Thoracic aorta (tissue), 2 donors: ENCODE results near the gene ATG4D. TPM values are rescaled to one million over a fixed set of nuclear protein-coding genes. Genes with fewer than 3 reads are reported as not detected.

Source experiments
- ATAC-seq: fragments of 150-250 bp; one replicate; pipeline ENCODE4 v1.8.0; 2017; ENCODE audit warnings: low read depth; ENCODE audit not compliant: insufficient number of reproducible peaks, low FRiP score
- DNase-seq: peaks from one replicate; pipeline ENCODE4 v3.0.0-alpha.2; 2020; ENCODE audit warnings: low spot score
- H3K27ac ChIP-seq, 2 donors: fragments of 200-600 bp; sonication (generic); 1 replicate in 1 of 2; 2 replicates in 1 of 2; pipeline ENCODE4 v1.5.1; 2016; ENCODE audit warnings: mild to moderate bottlenecking in 2 of 2, moderate library complexity in 2 of 2
- H3K27me3 ChIP-seq: fragments of 200-600 bp; sonication (generic); replicated peaks from 2 replicates; pipeline ENCODE4 v1.6.0; 2016; ENCODE audit warnings: mild to moderate bottlenecking; ENCODE audit not compliant: insufficient read depth
- H3K36me3 ChIP-seq: fragments of 200-600 bp; sonication (generic); one replicate; pipeline ENCODE4 v1.5.1; 2016
- H3K4me1 ChIP-seq, 2 donors: fragments of 200-600 bp; sonication (generic); 1 replicate in 1 of 2; 2 replicates in 1 of 2; pipeline versions ENCODE4 v1.5.1 to v1.6.0; 2016; ENCODE audit warnings: low read depth in 2 of 2, mild to moderate bottlenecking in 1 of 2; ENCODE audit not compliant: control insufficient read depth in 1 of 2
- H3K4me3 ChIP-seq: fragments of 200-600 bp; sonication (generic); 2 replicates; pipeline ENCODE4 v1.5.1; 2016; ENCODE audit warnings: mild to moderate bottlenecking
- H3K9me3 ChIP-seq: fragments of 200-600 bp; sonication (generic); 2 replicates; pipeline ENCODE4 v1.5.1; 2016
- total RNA-seq, 2 donors: library from RNA; depleted of rRNA; stranded (reverse); fragments of >200 nt; gene quantifications; one replicate each; pipeline versions ENCODE4 v1.1.0 to v1.2.3, GENCODE V29; 2016
- TF ChIP-seq, protein P1 (sequence below): fragments of 200-600 bp; sonication (generic); IDR thresholded peaks from one replicate; pipeline ENCODE4 v1.5.1; 2019; ENCODE audit warnings: antibody characterized with exemption

ATG4D gene
- total RNA-seq, 2 donors from 2014 or later, result 17.1 to 30.5 TPM

DNA sequence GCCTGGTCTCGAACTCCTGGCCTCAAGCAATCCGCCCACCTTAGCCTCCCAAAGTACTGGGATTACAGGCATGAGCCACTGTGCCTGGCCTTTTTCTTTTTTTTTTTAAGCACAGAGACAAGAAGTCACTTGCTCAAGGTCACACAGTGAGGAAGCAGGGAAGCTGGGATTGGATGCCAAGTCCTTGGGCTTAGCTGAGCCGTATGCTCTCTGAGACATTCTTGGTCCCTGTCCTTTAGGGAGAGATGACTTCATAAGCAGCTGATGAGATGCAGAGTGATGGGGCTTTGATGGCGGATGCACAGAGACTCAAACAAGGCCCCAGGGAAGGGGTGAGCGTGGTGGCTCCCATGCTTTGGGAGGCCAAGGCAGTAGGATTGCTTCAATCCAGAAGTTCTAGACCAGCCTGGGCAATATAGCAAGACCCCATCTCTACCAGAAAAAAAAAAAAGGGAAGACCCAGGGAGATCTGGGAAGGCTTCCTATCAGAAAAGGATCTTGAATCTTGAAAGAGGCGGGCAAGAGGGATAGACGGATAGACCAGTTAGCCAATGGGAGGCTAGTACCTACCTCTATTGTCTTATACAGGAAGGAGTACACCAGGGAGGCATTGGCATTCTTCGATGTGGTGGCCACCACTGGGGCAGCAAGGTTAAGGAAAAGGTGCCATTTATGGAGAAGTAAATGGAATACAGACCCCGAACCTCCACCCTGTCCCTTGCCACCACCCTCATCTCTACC lies 39.5 kb downstream of the ATG4D start:
- DNase-seq (no peak), ATAC-seq (no peak)
- no peaks in the 10 kb centered on the region for H3K9me3 ChIP-seq
- H3K36me3 ChIP-seq, result no peaks in the 10 kb centered on the region
- no peak overlapping the region for H3K27ac ChIP-seq
- TF ChIP-seq, protein P1, sequence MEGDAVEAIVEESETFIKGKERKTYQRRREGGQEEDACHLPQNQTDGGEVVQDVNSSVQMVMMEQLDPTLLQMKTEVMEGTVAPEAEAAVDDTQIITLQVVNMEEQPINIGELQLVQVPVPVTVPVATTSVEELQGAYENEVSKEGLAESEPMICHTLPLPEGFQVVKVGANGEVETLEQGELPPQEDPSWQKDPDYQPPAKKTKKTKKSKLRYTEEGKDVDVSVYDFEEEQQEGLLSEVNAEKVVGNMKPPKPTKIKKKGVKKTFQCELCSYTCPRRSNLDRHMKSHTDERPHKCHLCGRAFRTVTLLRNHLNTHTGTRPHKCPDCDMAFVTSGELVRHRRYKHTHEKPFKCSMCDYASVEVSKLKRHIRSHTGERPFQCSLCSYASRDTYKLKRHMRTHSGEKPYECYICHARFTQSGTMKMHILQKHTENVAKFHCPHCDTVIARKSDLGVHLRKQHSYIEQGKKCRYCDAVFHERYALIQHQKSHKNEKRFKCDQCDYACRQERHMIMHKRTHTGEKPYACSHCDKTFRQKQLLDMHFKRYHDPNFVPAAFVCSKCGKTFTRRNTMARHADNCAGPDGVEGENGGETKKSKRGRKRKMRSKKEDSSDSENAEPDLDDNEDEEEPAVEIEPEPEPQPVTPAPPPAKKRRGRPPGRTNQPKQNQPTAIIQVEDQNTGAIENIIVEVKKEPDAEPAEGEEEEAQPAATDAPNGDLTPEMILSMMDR, result no peak
- no peak overlapping the region for H3K4me3 ChIP-seq
- no peaks in the 10 kb centered on the region for H3K4me1 ChIP-seq
- no peaks in the 10 kb centered on the region for H3K27me3 ChIP-seq

DNA sequence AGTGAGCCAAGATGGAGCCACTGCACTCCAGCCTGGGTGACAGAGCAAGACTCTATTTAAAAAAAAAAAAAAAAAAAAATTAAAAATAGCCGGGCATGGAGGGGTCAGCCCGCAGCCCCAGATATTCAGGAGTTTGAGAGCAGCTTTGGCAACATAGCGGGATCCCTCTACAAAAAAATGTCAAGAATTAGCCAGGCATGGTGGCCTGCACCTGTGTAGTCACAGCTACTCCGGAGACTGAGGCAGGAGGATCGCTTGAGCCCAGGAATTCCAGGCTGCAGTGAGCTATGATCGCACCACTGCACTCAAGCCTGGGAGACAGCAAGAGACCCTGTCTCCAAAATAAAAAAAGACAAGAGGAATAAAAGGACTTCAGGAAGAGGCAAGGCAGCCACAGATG lies 42.7 kb downstream of the ATG4D start:
- Histone ChIP-seq H3K27ac (no peak overlapping the region), H3K4me3 (no peak overlapping the region), H3K27me3 (no peaks in the 10 kb centered on the region), H3K36me3 (no peaks in the 10 kb centered on the region), H3K9me3 (no peaks in the 10 kb centered on the region), H3K4me1 (no peaks in the 10 kb centered on the region)
- TF ChIP-seq, protein P1, result no peak
- DNase-seq (no peak), ATAC-seq (no peak)

DNA sequence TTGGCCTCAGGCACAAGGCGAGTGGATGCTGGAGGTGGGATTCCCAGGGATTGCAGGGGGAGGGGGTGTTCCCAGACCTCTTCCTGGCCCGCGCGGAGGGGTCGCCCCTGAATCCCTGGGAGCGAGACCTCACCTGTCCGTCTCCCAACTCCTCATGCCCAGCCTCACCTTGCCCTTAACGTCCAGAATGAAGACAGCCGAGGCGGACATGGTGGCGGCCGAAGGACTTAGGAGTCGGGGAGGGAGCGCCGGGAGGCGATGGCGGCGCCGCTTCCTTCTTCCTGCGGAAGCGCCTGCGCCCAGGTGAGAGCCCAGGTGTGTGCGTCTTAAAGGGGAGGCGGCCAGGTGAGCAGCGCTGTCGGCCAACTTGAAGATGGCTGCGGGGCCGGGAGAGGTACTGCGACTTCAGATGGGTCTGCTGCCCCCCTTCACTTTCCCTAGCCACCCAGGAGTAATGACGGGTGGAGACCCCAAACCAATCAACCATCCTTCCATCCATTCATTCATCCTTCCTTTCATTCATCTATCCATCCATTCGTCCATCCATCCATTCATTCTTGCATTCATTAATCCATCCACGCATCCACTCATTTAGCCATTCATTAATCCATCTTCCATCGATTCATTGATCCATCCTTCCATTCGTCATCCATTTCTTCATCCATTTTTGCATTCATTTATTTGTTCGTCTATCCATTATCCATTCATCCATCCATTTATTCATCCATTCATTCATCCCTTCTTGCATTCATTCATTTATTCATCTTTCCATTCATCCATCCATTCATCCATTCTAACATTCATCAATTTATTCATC lies 43.5 kb downstream of the ATG4D start, which contains the start of gene AP1M2:
Gene AP1M2, minus strand, starts transcription at position 291 of the 817 bp plus-strand sequence. Its CDS starts 81 bp downstream, at position 210.
- H3K27me3 ChIP-seq, result no peaks in the 10 kb centered on the region
- no peak within 1 kb of the TSS for H3K27ac ChIP-seq
- DNase-seq (no peak), ATAC-seq (no peak)
- H3K4me1 ChIP-seq, result no peaks in the 10 kb centered on the region
- no peaks in the 10 kb centered on the region for H3K36me3 ChIP-seq
- H3K9me3 ChIP-seq, result no peaks in the 10 kb centered on the region
- H3K4me3 ChIP-seq, result no peak within 1 kb of the TSS
- TF ChIP-seq, protein P1, result no peak

DNA sequence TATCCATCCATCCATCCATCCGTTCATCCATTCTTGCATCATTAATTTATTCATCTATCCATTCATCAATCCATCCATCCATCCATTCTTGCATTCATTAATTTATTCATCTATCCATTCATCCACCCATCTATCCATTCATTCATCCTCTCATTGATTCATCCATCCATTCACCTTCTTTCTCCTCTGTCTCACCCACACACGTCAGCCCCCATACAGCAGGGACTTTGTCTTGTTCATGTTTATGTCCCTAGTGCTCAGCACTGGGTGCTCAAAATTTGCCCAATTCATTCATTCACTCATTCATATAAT lies 44.1 kb downstream of the ATG4D start:
- DNase-seq (no peak), ATAC-seq (no peak)
- Histone ChIP-seq H3K27me3 (no peaks in the 10 kb centered on the region), H3K27ac (no peak overlapping the region), H3K9me3 (no peaks in the 10 kb centered on the region), H3K36me3 (no peaks in the 10 kb centered on the region), H3K4me1 (no peaks in the 10 kb centered on the region), H3K4me3 (no peak overlapping the region)
- TF ChIP-seq, protein P1, result no peak

DNA sequence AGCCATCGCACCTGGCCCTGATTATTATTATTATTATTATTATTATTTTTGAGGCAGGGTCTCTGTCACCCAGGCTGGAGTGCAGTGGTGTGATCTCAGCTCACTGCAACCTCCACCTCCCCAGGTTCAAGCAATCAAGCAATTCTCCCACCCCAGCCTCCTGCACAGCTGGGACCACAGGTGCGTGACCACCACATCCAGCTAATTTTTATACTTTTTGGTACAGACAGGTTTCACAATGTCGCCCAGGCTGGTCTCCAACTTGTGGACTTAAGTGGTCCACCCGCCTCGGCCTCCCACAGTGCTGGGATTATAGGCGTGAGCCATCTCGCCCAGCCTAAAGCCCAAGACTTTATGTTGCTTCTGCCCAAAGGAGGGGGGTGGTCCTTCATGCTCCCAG lies 49.4 kb downstream of the ATG4D start:
- TF ChIP-seq, protein P1, result no peak
- Histone ChIP-seq H3K27ac (no peak overlapping the region), H3K27me3 (no peaks in the 10 kb centered on the region), H3K4me1 (no peaks in the 10 kb centered on the region), H3K36me3 (no peaks in the 10 kb centered on the region), H3K4me3 (no peak overlapping the region), H3K9me3 (no peaks in the 10 kb centered on the region)
- DNase-seq (no peak), ATAC-seq (no peak)
